Measurements from ENCODE around the gene C10orf67. TPM values are rescaled to one million over a fixed set of nuclear protein-coding genes. Genes with fewer than 3 reads are reported as not detected.

The C10orf67 gene
- total RNA-seq, 3 donors from 2014 or later: 0.29 TPM; not detected in 2

GRCh38 chr10:23322082-23322481, 22.5 kb downstream of the C10orf67 start:
- TF ChIP-seq CTCF (IDR thresholded peaks at IDR 0.05) (no peak), POLR2A (IDR thresholded peaks at IDR 0.05) (no peak), POLR2AphosphoS5 (IDR thresholded peaks at IDR 0.05) (no peak)
- DNase-seq (ENCODE audit: low spot score in 2 of 2): no peak
- H3K36me3 ChIP-seq: no peaks in the 10 kb centered on the region
- H3K27me3 ChIP-seq: no peaks in the 10 kb centered on the region
- H3K9me3 ChIP-seq: no peaks in the 10 kb centered on the region
- H3K27ac ChIP-seq: no peak overlapping the region
- intact Hi-C loops (cut with DNase I; ENCODE audit: low total_unique reads): no loop called here
- no peak overlapping the region for H3K4me3 ChIP-seq
- no peaks in the 10 kb centered on the region for H3K4me1 ChIP-seq

- no peaks in the 10 kb centered on the region for H3K4me1 ChIP-seq
- H3K9me3 ChIP-seq: no peaks in the 10 kb centered on the region
- no peaks in the 10 kb centered on the region for H3K36me3 ChIP-seq
- H3K27me3 ChIP-seq: no peaks in the 10 kb centered on the region
- no peak overlapping the region for H3K27ac ChIP-seq
- H3K4me3 ChIP-seq: no peak overlapping the region
- intact Hi-C loops (cut with DNase I; ENCODE audit: low total_unique reads): loop anchor here (10.0 kb wide), 1 partner anchor 205 kb away; no protein-coding TSS in a partner anchor
- DNase-seq (ENCODE audit: low spot score in 2 of 2): no peak
- TF ChIP-seq CTCF (IDR thresholded peaks at IDR 0.05): no peak
- no peak for TF ChIP-seq POLR2A (IDR thresholded peaks at IDR 0.05)
- TF ChIP-seq POLR2AphosphoS5 (IDR thresholded peaks at IDR 0.05): no peak
These were observed 24.8 kb downstream of the C10orf67 start for GRCh38 chr10:23319835-23320234.

GRCh38 chr10:23318359-23318758, 26.2 kb downstream of the C10orf67 start:
- Histone ChIP-seq H3K4me1 (no peaks in the 10 kb centered on the region), H3K9me3 (no peaks in the 10 kb centered on the region), H3K4me3 (no peak overlapping the region), H3K27me3 (no peaks in the 10 kb centered on the region), H3K27ac (no peak overlapping the region), H3K36me3 (no peaks in the 10 kb centered on the region)
- intact Hi-C loops (cut with DNase I; ENCODE audit: low total_unique reads): loop anchor here (10.0 kb wide), 1 partner anchor 206 kb away; no protein-coding TSS in a partner anchor
- TF ChIP-seq POLR2AphosphoS5 (IDR thresholded peaks at IDR 0.05) (no peak), POLR2A (IDR thresholded peaks at IDR 0.05) (no peak), CTCF (IDR thresholded peaks at IDR 0.05) (no peak)
- no peak for DNase-seq (ENCODE audit: low spot score in 2 of 2)

- DNase-seq (ENCODE audit: low spot score in 2 of 2): no peak
- Histone ChIP-seq H3K9me3 (no peaks in the 10 kb centered on the region), H3K4me3 (no peak overlapping the region), H3K27me3 (no peaks in the 10 kb centered on the region), H3K36me3 (no peaks in the 10 kb centered on the region), H3K27ac (no peak overlapping the region), H3K4me1 (no peaks in the 10 kb centered on the region)
- intact Hi-C loops (cut with DNase I; ENCODE audit: low total_unique reads): loop anchor here (10.0 kb wide), 1 partner anchor 207 kb away; no protein-coding TSS in a partner anchor
- no peak for TF ChIP-seq POLR2A (IDR thresholded peaks at IDR 0.05)
- TF ChIP-seq CTCF (IDR thresholded peaks at IDR 0.05): no peak
- no peak for TF ChIP-seq POLR2AphosphoS5 (IDR thresholded peaks at IDR 0.05)
These were observed 27.2 kb downstream of the C10orf67 start for GRCh38 chr10:23317416-23317815.

- no peak overlapping the region for H3K27ac ChIP-seq
- H3K4me3 ChIP-seq: no peak overlapping the region
- TF ChIP-seq POLR2A (IDR thresholded peaks at IDR 0.05) (no peak), POLR2AphosphoS5 (IDR thresholded peaks at IDR 0.05) (no peak), CTCF (IDR thresholded peaks at IDR 0.05) (no peak)
- no peaks in the 10 kb centered on the region for H3K4me1 ChIP-seq
- H3K36me3 ChIP-seq: no peaks in the 10 kb centered on the region
- intact Hi-C loops (cut with DNase I; ENCODE audit: low total_unique reads): loop anchor here (10.0 kb wide), 1 partner anchor 208 kb away; no protein-coding TSS in a partner anchor
- no peak for DNase-seq (ENCODE audit: low spot score in 2 of 2)
- no peaks in the 10 kb centered on the region for H3K9me3 ChIP-seq
- H3K27me3 ChIP-seq: no peaks in the 10 kb centered on the region
These were observed 28.2 kb downstream of the C10orf67 start for GRCh38 chr10:23316406-23316805.
